ENCODE data around the gene NANOS1. TPM values are rescaled to one million over a fixed set of nuclear protein-coding genes. Genes with fewer than 3 reads are reported as not detected.
A peak's percentile ranks its signal among the peaks of the same experiment; 100 is the strongest.

NANOS1 gene
- total RNA-seq, 6 donors from 2014 or later = 0.69 to 3.0 (median 1.9) TPM; not detected in 2

DNA sequence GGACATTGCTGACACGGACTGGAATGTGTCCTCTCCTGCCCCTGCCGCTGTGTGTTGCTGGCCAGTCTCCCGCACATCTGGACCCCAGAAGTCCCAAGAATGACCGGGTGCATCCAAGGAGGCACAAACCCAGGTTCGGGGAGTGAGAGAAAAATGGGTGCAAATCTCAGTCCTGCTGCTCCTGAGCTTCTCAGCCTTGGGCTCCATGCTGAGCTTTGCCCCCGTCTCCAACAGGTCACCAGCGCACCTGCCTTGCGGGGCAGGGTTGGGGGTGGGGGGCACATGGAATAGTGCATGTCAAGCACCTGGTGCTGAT lies 6.0 kb upstream of the NANOS1 start:
- Histone ChIP-seq H3K27ac (no peak overlapping the region), H3K27me3 (no peaks in the 10 kb centered on the region), H3K36me3 (no peaks in the 10 kb centered on the region), H3K9me3 (no peaks in the 10 kb centered on the region), H3K4me1 (peaks cover 0 to 16% (median 8%) of the 10 kb centered on the region in 4 donors), H3K4me3 (no peak overlapping the region)
- DNase-seq (no peak), ATAC-seq (ENCODE audit: low FRiP score in 2 of 2) (no peak)
- 70 to 84% methylated on average over 3 to 7 of the region's 8 CpGs for WGBS, 2 donors
- TF ChIP-seq POLR2AphosphoS5 (IDR thresholded peaks at IDR 0.05) (no peak), POLR2A (IDR thresholded peaks at IDR 0.05) (no peak), EP300 (IDR thresholded peaks at IDR 0.05) (no peak)
- TF ChIP-seq, protein P1, sequence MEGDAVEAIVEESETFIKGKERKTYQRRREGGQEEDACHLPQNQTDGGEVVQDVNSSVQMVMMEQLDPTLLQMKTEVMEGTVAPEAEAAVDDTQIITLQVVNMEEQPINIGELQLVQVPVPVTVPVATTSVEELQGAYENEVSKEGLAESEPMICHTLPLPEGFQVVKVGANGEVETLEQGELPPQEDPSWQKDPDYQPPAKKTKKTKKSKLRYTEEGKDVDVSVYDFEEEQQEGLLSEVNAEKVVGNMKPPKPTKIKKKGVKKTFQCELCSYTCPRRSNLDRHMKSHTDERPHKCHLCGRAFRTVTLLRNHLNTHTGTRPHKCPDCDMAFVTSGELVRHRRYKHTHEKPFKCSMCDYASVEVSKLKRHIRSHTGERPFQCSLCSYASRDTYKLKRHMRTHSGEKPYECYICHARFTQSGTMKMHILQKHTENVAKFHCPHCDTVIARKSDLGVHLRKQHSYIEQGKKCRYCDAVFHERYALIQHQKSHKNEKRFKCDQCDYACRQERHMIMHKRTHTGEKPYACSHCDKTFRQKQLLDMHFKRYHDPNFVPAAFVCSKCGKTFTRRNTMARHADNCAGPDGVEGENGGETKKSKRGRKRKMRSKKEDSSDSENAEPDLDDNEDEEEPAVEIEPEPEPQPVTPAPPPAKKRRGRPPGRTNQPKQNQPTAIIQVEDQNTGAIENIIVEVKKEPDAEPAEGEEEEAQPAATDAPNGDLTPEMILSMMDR (IDR thresholded peaks at IDR 0.05) = no peak

DNA sequence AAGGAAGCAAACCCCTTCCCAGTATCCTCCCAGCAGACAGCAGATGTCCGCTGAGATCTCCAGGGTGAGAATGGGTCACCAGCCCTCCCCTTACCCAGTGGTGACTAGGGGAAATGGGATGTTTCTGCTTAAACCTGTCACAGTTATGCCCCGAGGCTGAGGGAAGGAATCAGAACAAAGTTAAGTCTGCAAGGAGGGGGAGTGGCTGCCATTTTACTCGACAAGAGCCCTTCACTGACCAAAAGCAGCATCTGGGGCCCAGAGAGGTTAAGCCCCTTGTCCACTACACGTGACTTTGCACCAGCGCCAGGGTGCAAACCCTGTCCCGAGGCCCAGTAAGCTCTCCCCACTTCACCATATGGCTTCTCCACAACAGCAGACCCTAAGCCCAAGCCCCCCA lies 4.6 kb upstream of the NANOS1 start:
- no peaks in the 10 kb centered on the region for H3K9me3 ChIP-seq
- no peak for ATAC-seq (ENCODE audit: low FRiP score in 2 of 2)
- TF ChIP-seq POLR2AphosphoS5 (IDR thresholded peaks at IDR 0.05) (no peak), EP300 (IDR thresholded peaks at IDR 0.05) (no peak), POLR2A (IDR thresholded peaks at IDR 0.05) (no peak)
- TF ChIP-seq, protein P1 (IDR thresholded peaks at IDR 0.05) = no peak

GRCh38 chr10:119025336-119025735 lies 4.2 kb upstream of the NANOS1 start:
- Histone ChIP-seq H3K27ac (peak overlapping the region; percentile 48 to 75 (median 66)), H3K9me3 (no peaks in the 10 kb centered on the region), H3K36me3 (no peaks in the 10 kb centered on the region), H3K4me1 (peaks cover 6 to 27% (median 17%) of the 10 kb centered on the region in 4 donors), H3K4me3 (no peak overlapping the region), H3K27me3 (no peaks in the 10 kb centered on the region)
- WGBS, 2 donors = 57% methylated on average over 5 of the region's 7 CpGs; no CpG with 5 or more reads in 1 of the 2 donors
- ATAC-seq (ENCODE audit: low FRiP score in 2 of 2) (peak; percentile 3 to 83), DNase-seq (peak; percentile 77 to 91)
- TF ChIP-seq POLR2AphosphoS5 (IDR thresholded peaks at IDR 0.05) = no peak
- TF ChIP-seq, protein P1 (IDR thresholded peaks at IDR 0.05) = peak in 1 of 6 experiments; percentile 17

More for the DNA sequence above, 4.6 kb upstream of the NANOS1 start:
- H3K36me3 ChIP-seq = no peaks in the 10 kb centered on the region
- DNase-seq = no peak
- H3K4me1 ChIP-seq = peaks cover 6 to 22% (median 16%) of the 10 kb centered on the region in 4 donors
- H3K27me3 ChIP-seq = no peaks in the 10 kb centered on the region
- 51 to 56% methylated on average over 3 to 6 of the region's 6 CpGs for WGBS, 2 donors
- H3K4me3 ChIP-seq = no peak overlapping the region
- H3K27ac ChIP-seq = peak overlapping the region in 3 of 4 donors; percentile 45 to 75 (median 48)

GRCh38 chr10:119025776-119026175 lies 3.7 kb upstream of the NANOS1 start:
- peak overlapping the region; percentile 48 to 75 (median 66) for H3K27ac ChIP-seq

More at GRCh38 chr10:119025776-119026175, 3.7 kb upstream of the NANOS1 start:
- Histone ChIP-seq H3K36me3 (no peaks in the 10 kb centered on the region), H3K4me3 (no peak overlapping the region), H3K4me1 (peaks cover 10 to 31% (median 21%) of the 10 kb centered on the region in 4 donors), H3K27me3 (no peaks in the 10 kb centered on the region), H3K9me3 (no peaks in the 10 kb centered on the region)
- DNase-seq (peak in 1 of 2 donors; percentile 76), ATAC-seq (ENCODE audit: low FRiP score in 2 of 2) (peak in 1 of 2 donors; percentile 61)
- TF ChIP-seq, protein P1 (IDR thresholded peaks at IDR 0.05) = no peak
- TF ChIP-seq EP300 (IDR thresholded peaks at IDR 0.05) (no peak), POLR2AphosphoS5 (IDR thresholded peaks at IDR 0.05) (no peak), POLR2A (IDR thresholded peaks at IDR 0.05) (no peak)
- 41 to 64% methylated on average over 5 to 7 of the region's 7 CpGs for WGBS, 2 donors

Measured in upper lobe of left lung (tissue), 6 donors.